ENCODE measurements around the gene FAM221B.

The FAM221B gene

DNA sequence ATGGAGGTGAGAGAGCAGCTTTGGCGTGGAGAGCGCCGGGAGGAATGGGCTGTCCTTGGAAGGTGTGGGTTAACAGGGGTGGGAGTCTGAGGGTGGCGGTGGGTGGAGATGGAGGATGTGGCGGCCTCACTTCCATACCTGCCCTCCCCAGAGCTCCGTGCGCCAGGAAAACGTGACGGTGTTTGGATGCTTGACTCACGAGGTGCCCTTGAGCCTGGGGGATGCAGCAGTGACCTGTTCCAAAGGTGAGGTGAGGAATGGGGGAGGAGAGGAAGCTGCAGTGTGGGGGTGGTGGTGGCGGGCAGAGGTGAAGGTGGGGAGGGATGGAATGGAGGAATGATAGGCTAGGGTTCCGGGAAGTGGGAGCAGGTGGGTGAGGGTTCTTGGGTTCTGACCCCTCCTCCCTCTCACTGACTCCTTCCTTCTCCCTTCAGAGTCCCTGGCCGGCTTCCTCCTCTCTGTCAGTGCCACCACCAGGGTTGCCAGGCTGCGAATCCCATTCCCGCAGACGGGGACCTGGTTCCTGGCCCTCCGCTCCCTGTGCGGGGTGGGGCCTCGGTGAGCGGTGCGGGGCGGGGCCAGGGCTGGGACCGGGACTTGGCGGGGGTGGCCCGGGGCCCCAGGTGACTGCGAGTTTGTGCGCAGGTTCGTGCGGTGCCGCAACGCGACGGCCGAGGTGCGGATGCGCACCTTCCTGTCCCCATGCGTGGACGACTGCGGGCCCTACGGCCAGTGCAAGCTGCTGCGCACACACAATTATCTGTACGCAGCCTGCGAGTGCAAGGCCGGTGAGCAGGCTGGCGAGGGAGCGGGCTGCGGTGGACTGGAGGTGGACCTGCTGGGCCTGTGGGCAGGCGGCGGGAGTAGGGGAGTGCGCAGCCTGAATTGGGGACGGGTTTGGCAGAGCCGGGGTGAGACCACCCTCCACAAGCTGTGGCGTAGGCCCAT lies 17.6 kb upstream of the FAM221B start:
- no peak for DNase-seq

DNA sequence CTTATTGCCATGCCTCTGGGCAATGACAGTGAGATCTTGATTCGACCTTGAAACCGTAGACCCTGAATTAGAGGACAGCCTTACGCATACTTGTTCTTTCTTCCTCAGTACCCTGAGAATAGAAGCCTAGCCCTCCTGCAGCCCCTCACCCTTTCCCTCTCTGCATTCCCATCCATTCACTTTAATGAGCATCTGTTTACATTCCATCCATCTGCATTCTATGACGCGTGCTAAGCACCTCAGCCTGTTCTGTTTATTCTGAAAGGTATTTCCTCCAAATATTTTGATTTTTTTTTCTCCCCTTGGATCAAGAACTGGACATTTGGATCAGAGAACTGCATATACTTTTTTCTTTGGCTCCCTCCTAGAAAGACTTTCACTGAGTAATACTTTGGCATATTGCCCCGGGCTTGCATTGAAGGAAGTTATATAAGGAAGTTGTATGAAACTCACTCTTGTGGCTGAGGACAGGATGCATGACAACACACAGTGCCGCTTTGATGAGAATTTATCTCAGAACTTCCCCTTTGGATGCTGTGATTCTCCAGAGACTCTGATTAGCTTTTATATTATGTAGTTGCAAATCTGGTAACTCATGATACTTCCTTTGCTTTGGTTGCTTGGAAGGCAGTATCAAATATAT lies 16.2 kb upstream of the FAM221B start:
- DNase-seq = no peak

DNA sequence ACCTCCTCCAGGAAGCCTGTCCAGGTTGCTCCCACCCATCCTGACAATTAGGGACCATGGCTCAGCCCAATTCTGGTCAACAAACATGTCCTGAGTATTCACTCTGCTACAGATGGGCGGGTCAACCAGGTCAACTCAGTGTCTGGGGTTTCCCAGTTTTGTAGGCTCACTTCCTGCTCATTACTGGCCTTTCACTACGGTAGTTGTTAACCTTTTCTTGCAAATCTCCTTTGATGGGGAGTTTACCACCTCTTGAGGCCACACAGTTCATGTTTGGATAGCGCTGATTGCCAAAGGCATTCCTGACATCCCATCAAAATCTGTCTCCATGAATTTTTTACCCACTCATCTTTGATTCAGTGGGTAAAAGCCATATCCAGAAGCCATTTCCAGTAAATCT lies 14.3 kb upstream of the FAM221B start:
- DNase-seq = no peak

DNA sequence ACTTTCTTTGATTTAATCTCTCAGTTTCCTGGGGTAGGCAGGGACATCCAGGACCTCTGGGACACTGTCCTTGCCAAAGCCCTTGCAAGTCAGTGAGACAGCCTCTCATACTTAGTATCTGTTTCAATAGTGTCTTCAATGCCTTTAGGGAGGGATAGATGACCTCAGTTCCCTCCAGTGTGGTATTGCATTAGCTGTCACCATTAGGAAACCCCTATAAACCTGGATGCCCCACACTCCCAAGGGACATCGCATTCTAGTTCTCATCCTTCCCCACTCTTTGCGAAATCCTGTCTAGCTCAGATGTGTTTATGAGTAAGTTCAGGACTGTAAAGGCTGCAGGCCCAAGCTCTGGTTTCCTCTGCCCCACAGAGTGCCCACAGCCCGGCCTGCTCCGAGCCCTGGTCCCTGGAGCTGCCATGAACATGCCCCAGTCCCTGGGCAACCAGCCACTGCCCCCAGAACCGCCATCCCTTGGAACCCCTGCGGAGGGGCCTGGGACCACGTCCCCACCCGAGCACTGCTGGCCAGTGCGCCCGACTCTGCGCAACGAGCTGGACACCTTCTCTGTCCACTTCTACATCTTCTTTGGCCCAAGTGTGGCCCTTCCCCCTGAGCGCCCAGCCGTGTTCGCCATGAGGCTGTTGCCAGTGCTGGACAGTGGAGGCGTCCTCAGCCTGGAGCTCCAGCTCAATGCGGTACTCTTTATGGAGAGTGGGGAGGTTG lies 13.7 kb upstream of the FAM221B start:
- no peak for DNase-seq

DNA sequence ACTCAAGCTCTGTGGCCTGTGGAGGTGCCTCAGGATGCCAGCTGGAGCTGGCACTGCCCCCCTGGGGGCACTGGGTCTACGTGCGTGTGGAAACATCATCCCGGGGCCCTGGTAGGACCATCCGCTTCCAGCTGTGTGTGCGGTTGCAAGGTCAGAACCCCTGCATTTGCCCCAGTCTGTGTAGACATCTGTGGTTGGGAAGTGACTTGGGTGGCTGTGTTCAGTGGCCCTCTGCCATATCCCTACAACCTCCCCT lies 13.0 kb upstream of the FAM221B start:
- DNase-seq = no peak

DNA sequence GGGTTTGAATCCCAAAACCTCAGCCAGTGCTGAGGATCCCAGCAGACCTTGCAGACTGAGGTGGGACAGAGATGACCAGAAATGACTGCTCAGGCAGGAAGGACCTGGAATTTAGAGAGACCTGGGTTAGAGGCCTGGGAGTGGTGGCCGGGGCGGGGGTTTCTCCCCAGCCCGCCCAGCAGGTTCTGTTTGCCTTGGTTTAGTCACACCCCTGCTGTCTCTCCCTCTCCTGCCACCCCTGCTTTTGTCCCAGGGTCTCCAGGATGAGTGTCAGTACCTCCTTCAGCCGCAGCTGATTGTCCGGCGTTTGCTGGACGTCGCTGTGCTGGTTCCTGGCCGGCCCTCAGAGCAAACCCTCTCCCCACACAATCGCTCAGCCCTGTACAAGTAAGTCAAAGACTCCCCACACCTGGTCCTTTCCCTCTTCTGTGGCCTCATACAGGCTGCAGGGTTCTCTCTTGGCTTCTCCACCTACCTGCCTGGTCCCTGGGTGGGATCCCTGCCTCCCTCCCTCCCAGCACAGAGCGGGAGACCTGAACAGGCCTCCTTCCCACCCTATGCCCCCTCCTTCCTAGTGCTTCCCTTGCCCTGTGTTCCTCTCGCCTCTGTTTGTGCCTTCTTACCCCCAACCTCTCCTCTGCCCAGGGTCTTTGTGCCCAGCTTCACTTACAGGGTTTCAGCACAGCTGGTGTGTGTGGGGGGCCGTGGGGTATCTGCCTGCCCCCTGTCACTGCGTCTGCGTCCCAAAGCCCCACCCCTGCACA lies 12.5 kb upstream of the FAM221B start:
- DNase-seq = no peak

DNA sequence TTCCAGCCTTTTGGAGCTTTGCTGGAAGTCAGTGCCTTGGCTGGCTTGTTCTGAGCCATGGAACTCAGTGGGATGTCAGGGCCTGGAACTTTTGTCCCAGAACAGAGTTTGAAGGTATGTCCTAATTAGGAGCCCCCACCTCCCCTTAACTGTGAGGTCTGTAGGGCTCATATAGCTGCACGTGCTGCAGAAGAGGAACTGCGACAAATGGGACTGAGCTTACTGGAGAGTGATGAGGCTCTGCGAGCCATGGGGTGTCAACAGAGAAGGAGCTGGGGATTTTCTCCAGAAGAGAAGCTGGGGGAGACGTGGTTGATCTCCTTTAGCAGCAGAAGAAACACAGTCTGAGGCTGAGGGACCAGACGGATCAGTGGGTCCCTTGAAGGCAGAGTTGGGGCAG lies 11.4 kb upstream of the FAM221B start:
- no peak for DNase-seq

DNA sequence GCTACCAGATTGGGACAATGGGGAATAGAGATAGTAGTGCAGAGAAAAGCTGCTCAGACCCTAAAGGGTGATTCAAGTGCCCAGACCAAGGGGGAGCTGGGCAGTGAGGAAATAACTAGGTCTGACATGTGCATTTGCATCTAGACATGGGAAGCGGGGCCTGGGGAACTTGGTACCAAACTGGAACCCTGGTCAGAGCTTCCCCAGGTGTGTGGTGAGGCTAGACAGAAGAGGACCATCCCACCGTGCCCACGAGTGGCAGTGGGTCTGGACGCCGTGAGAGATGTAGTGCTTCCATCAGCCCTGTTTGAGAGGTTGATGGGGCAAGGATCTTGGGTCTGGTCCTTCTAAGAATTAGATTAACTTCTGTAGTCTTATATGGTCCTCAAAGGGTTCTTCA lies 8.1 kb upstream of the FAM221B start:
- DNase-seq = no peak

DNA sequence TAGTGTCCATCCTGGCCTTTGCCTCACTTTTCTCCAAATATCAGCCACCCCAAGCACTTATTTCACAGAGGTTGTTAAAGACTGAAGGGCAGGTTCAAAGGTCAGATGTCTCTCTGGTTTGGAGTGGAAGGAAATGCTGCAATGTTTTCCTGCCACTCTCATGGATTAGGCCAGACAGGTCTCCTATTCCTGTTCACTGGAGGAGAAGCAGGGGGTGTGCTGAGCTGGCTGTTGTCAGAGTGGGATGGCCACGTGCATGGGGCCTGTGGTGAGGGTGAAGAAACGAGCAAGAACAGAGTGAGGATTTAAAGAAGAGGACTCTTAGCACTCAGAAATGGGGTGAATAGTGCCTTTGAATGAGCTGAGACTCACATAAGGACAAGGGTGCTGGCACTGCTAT lies 7.2 kb upstream of the FAM221B start:
- DNase-seq = no peak

DNA sequence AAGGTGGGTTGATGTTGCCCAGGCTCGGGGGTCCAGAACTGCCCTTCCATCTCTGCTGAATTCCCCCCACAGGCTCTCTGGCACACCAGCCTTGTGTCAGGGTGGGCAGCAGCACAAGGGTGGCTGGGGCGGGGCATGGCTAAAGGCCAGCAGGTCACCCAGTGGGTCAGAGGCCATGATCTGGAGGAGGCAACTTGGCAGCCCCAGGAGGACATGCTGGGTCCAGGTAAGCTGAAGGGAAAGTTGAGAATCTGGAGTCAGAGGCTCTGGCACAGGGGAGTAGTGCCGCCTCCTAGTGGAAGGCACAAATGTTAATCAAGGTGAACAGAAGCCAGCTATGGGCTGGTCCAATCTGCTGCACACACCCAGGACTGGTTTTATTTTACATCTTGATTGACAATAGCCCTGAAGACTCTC lies 6.7 kb upstream of the FAM221B start:
- DNase-seq = no peak

DNA sequence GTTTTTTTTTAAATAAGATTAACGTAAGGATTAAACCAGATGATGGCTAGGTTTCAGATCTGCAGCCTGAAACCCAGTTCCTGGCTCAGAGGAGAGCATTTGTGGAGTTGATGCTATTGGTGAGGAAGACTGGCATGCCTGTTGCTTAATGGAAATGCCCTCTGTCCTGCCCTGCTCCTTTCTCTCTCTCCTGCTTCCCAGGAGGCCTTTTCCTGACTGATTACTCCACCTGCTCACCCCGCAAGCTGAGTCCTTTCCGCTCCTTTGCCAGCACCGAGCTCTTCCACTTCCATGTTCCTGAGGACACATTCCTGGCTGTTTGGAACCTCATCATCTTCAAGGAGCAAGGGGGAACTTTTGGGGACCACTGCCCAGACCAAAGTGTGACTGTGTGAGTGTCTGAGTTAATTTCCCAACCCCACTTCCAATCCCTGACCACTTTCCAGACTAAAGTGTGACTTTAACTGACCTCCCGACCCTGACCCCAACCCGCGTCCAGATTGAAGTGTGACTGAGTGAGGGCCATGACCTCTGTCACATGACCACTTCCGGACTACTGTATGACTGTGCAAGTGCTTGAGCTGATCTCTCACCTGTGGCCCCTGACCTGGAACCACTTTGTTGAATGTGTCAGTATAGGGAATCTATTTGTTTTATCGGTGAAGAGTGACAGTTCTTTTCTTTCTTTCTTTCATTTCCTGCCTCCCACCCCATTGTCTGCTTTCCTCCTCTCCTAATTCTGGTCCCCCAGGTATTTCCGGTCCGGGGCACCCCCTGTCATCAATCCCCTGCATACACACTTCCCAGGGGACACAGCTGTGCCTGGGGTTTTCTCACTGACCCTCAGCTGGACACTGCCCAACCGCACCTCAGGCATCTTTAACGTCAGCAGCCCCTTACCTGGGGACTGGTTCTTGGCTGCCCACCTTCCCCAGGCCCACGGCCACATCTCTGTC lies 6.0 kb upstream of the FAM221B start:
- DNase-seq = no peak

DNA sequence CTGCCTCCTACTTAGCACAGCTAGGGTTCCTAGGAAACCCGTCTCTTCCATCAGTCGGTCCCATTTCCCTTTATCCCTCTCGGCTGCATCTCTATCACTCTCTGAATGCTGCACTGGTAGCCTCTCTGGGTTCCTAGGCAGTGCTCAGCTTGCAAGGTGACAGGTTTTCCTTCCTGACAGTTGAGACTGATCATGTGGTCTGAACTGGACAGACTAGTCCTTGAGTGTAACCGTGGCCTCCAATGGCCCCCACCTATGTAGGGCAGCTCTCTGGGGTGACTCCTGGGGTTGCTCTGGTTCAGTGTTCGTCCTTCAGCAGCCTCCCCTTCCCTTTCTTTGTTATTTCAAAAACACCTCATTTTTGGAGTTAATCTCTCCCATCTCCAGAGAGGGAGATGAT lies 4.3 kb upstream of the FAM221B start:
- DNase-seq = no peak

DNA sequence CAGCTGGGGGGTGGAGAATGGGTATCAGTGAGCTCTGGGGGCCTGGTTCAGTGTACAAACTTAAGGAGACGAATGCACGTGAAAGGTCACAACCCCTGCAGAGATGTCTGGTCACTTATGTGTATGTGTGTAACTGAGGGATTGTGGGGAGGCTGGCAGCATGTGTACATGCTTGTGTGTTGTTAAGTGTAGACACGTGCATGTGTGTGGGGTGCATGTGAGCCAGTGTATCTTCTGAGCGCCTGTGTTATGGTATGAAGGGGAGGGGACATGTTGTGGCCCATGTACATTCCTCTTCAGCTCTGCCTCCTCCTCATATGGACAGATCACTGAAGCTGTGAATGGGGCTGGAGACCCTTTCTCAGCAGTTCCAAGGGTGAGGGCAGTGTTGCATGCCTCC lies 2.5 kb upstream of the FAM221B start:
- no peak for DNase-seq

DNA sequence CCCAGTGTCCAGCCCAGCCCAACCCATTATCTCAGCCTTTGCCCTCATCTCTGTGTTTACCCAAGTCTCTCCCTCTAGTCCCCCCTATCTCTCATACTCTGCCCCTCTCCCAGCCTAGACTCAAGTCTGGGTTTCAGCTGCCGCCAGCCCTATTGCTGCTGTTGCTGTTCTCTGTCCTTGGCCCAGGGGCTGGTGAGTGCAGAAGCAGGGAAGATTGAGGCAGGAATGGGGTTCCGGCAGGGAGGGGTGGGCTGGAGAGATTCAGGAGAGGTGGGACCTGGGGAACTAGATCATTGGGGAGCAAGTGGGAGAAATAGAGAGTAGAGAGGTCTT lies 1.2 kb upstream of the FAM221B start:
- DNase-seq = no peak

DNA sequence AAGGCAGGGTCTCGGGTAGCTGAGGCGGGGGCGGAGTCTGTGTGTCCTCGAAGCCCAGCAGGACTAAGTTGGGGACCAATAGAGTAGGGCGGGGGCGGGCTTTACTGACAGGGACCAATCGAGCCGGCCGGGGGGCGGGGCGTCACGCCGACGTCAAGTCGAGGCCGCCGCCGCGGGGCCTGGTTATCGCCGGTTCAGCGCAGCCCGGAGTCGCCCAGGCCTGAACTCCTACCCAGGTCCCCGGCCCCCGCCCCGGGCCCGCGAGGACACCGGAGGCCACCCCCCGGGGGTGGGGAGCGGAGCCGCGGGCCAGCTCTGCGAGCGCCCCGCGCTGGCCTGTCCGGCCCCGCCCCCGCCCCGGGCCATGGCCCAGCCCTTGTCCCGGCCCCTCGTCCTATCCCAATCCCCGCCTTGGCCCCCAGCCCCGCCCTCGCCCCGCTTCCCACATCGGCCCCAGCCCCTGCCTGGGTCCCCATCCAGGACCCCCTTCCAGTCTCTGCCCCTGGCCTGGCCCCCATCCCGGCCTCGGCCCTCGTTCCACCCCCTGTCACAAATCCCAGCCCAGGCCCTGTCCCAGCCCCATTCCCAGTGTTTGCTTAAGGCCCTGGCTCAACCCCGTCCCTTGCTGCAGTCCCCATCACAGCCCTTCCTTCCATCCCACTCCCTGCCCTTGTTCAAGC lies 692 bp upstream of the FAM221B start, which contains the start of gene TMEM8B:
Gene TMEM8B (plus strand): TSS at position 145 of the 680 bp plus-strand sequence. CDS start 220 bp downstream, at position 365.
- peak; percentile 84 for DNase-seq

DNA sequence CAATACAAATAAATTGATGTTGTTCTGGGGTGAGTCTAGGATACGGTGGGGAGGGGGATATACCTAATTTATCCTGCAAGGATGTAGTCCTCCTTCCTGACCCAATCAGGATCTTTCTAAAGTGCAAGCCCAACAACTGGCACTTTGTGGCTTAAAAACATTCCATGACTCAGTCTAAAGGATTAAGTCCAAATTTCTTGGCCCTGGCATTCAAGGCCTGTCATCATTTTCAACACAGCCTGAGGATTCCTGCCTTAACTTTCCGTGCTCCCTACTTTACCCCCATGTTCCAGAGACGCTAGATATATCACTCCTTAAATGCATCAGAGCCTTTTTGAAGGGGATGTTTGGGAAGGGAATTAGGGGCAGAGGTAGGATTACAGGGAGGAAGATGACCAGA lies 1.0 kb downstream of the FAM221B start:
- no peak for DNase-seq

DNA sequence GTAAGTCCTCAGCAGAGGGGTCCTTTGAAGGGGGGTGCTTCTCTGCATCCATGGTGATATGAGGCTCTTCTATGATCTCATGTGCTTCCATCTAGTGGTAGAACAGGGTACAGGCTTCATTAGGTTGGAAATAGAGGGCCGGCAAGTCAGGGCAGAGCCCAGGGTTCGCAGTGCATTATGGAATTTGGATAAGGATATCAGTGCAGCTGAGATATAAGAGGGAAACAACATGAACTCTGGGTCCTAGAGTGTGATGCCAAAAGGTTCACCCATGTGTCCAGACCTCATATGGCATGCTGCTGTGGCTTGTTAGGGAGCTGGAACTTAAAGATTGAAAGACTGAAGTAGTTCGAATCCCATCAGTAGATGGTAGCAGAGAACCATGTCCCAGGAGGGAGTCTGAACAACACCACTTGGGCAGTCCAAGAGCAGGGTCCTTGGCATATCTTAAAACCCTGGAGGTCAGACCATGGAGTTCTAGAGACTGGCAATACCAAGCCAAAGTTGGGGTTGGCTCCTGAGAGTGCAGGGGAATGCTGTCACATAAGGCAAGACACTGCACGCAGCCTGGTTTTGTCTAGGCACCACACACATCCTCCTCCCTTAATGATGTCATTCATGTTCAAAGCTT lies 2.3 kb downstream of the FAM221B start:
- peak; percentile 14 for DNase-seq

DNA sequence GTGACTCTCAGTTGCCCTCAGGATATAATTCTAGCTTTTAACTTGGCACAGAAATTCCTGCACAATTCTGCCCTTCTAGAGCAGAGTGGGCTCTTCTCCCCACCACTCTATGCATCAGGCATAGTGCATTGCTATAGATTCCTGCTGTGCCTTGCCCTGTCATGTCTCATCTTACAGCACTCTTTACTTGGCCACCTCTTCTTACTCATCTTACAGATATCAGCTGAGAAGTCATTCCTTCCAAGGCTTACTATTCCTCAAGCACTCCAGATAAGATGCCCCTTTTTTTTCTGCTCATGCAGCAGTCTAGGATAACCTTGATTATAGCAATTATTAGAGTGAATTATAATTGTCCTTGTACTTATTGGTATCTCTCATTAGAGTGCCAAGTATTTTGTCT lies 5.6 kb downstream of the FAM221B start:
- no peak for DNase-seq

DNA sequence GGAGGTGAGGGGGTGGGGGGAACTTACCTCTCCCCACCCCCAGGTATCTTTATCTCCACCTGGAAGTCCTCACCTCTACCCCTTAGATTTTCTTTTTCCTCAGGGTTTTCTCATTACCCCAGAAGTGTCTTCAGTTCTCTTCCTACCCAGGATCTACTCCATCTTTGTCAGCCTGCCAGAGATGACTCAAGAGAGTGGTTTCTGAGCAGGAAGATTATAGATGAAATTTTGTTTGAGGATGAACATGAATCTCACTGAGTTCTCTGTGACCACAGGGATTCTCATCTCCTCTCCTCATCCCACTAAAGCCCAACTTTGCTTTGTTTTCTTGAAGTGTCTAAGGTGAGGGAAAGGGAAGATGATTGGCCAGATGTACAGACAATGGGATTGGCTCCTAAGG lies 8.5 kb downstream of the FAM221B start:
- DNase-seq = no peak

DNA sequence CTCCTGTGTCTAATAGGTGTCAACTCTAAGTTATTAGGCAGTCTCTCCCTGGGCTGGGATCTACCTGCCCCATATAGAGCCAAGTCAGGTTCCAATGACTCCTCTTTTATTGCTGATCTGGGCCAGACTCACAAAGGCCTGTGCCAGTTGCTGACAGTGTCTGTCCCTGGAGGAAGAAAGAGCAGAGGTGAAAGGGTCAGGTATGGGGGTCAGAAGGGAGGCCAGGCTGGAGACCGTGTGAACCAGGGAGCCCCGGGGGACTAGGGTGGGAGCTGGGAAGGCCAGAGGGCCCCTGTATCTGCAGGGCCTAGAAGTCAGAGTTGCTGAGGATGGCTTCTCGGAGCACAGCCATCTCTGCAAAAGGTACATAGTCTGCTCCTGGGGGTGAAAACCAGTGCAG lies 10.2 kb downstream of the FAM221B start:
- no peak for DNase-seq

DNA sequence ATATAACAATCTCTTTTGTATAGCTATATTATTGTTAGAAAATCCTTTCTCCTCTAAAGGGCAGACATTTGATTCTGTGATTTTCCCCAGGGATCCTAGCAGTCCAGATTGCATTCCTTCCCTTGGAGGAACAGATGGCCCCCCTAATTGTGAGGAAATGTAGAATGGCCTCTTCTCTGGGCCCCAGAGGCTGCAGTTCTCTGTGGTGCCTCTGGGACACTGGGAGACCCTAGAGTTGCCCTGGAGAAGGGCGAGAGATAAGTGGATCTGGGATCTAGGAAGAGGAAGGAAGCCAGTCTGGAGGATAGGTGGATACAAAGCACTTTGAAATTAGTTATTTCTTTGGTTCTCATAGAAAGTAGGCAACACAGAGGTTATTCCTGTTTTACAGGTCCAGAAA lies 11.8 kb downstream of the FAM221B start:
- no peak for DNase-seq

All from DMS79 (cell line).